ENCODE data around the gene JARID2.

JARID2 gene

GRCh38 chr6:15477746-15478145 lies 231.9 kb downstream of the JARID2 start:
- H3K9me3 ChIP-seq (ENCODE audit: control insufficient read depth, insufficient read depth, low read length): no peaks in the 10 kb centered on the region
- peaks cover 22% of the 10 kb centered on the region for H3K36me3 ChIP-seq (ENCODE audit: insufficient read depth, low read length)
- H3K4me1 ChIP-seq (ENCODE audit: insufficient read depth, low read length): peaks cover 37% of the 10 kb centered on the region
- no peak overlapping the region for H3K9ac ChIP-seq (ENCODE audit: low read depth, low read length)

DNA sequence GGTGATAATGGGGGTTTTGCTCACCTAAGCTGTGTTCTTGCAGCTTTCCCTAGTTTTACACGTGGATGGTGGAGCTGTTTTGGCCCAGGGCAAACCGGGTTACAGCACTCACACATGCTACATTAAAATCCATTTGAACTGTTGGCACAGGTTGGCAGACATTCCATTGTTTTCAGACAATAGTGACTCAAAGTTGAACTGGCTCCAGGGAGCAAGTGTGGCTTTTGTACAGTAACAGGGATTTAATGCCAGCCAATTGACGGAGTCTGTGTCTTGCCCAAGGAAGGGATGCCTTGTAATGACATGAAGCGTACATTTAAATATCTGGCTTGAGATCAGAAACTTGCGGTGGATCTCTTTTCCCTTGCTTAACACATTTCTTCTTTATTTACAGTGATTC lies 233.9 kb downstream of the JARID2 start:
- Histone ChIP-seq H3K9ac (ENCODE audit: low read depth, low read length) (no peak overlapping the region), H3K4me1 (ENCODE audit: insufficient read depth, low read length) (peaks cover 46% of the 10 kb centered on the region), H3K36me3 (ENCODE audit: insufficient read depth, low read length) (peaks cover 13% of the 10 kb centered on the region), H3K9me3 (ENCODE audit: control insufficient read depth, insufficient read depth, low read length) (no peaks in the 10 kb centered on the region)

DNA sequence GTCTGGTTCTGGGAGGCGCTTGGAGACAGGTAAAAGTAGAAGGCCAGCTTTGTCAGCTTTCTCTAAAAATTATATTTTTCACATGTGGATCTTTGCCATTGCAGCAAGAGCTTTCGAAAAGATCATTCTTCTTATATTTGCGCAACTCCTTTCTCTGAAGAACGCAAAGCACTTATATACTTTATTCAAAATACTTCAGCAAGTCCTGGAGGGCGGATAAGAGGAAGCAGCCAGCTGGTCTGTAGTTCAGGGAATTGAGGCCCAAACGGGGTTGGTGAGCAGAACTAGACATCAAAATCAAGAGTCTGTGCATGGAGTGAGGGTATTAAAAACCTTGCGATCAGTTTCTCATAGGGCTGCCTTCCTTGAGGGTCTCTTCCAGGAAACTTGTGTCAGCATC lies 234.7 kb downstream of the JARID2 start:
- Histone ChIP-seq H3K4me1 (ENCODE audit: insufficient read depth, low read length) (peaks cover 48% of the 10 kb centered on the region), H3K9ac (ENCODE audit: low read depth, low read length) (no peak overlapping the region), H3K9me3 (ENCODE audit: control insufficient read depth, insufficient read depth, low read length) (no peaks in the 10 kb centered on the region), H3K36me3 (ENCODE audit: insufficient read depth, low read length) (peaks cover 6% of the 10 kb centered on the region; the same call in 1 of the 2 replicates)

- Histone ChIP-seq H3K36me3 (ENCODE audit: insufficient read depth, low read length) (peaks cover 7% of the 10 kb centered on the region), H3K4me1 (ENCODE audit: insufficient read depth, low read length) (peaks cover 53% of the 10 kb centered on the region), H3K9me3 (ENCODE audit: control insufficient read depth, insufficient read depth, low read length) (no peaks in the 10 kb centered on the region), H3K9ac (ENCODE audit: low read depth, low read length) (no peak overlapping the region)
Observed at GRCh38 chr6:15481390-15482291, 235.8 kb downstream of the JARID2 start.

DNA sequence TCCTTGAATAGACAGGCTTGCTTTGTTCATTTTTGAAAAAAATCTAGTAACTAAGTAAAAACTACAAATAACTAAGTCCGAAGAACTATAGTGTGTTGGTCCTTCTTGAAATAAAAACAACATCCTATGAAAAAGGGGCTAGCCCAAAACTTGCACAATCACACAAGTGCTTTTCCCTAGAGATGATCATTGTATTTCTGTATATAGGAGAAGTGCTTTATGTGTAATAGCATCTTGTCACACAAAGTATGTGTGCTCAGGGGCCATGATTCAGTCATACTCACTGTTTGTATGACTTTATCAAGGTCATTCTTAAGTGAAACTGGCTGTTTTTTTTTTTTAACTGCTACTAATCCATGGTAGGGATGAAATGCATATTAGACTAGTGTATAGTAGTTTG lies 237.2 kb downstream of the JARID2 start:
- no peak overlapping the region for H3K9ac ChIP-seq (ENCODE audit: low read depth, low read length)

GRCh38 chr6:15484140-15484539 lies 238.3 kb downstream of the JARID2 start:
- no peak overlapping the region for H3K9ac ChIP-seq (ENCODE audit: low read depth, low read length)
- no peaks in the 10 kb centered on the region for H3K9me3 ChIP-seq (ENCODE audit: control insufficient read depth, insufficient read depth, low read length)
- H3K36me3 ChIP-seq (ENCODE audit: insufficient read depth, low read length): peaks cover 26% of the 10 kb centered on the region
- peaks cover 47% of the 10 kb centered on the region for H3K4me1 ChIP-seq (ENCODE audit: insufficient read depth, low read length)

More for the DNA sequence above, 237.2 kb downstream of the JARID2 start:
- no peaks in the 10 kb centered on the region for H3K9me3 ChIP-seq (ENCODE audit: control insufficient read depth, insufficient read depth, low read length)
- H3K36me3 ChIP-seq (ENCODE audit: insufficient read depth, low read length): peaks cover 16% of the 10 kb centered on the region
- H3K4me1 ChIP-seq (ENCODE audit: insufficient read depth, low read length): peaks cover 45% of the 10 kb centered on the region

- H3K9me3 ChIP-seq (ENCODE audit: control insufficient read depth, insufficient read depth, low read length): no peaks in the 10 kb centered on the region
- H3K36me3 ChIP-seq (ENCODE audit: insufficient read depth, low read length): peaks cover 31% of the 10 kb centered on the region
- no peak overlapping the region for H3K9ac ChIP-seq (ENCODE audit: low read depth, low read length)
- peaks cover 45% of the 10 kb centered on the region for H3K4me1 ChIP-seq (ENCODE audit: insufficient read depth, low read length)
Observed at GRCh38 chr6:15484821-15485220, 239.0 kb downstream of the JARID2 start.

DNA sequence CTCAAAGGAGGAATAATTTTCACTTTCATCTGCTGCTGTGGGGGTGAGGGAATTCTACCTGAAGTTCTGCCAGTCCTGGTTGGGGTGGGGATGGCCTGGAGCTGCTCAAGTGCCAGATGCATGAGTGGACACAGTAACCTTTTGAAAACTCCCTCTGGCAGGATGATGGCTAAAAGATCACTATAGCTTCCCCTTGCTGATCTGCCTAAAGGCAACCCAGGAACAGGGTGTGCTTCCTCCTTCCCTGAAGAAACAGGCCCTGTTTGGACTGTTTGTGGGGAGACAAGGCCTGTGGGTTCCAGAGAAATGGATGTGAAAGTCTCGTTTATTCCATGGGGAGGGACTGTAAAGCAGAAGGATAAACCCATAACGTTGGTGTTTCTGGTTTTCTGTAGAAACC lies 240.1 kb downstream of the JARID2 start:
- Histone ChIP-seq H3K36me3 (ENCODE audit: insufficient read depth, low read length) (peaks cover 31% of the 10 kb centered on the region), H3K9ac (ENCODE audit: low read depth, low read length) (no peak overlapping the region), H3K4me1 (ENCODE audit: insufficient read depth, low read length) (peaks cover 46% of the 10 kb centered on the region), H3K9me3 (ENCODE audit: control insufficient read depth, insufficient read depth, low read length) (no peaks in the 10 kb centered on the region)

GRCh38 chr6:15487262-15487661 lies 241.4 kb downstream of the JARID2 start:
- no peaks in the 10 kb centered on the region for H3K9me3 ChIP-seq (ENCODE audit: control insufficient read depth, insufficient read depth, low read length)
- peaks cover 53% of the 10 kb centered on the region for H3K4me1 ChIP-seq (ENCODE audit: insufficient read depth, low read length)
- peaks cover 34% of the 10 kb centered on the region for H3K36me3 ChIP-seq (ENCODE audit: insufficient read depth, low read length)
- H3K9ac ChIP-seq (ENCODE audit: low read depth, low read length): no peak overlapping the region

DNA sequence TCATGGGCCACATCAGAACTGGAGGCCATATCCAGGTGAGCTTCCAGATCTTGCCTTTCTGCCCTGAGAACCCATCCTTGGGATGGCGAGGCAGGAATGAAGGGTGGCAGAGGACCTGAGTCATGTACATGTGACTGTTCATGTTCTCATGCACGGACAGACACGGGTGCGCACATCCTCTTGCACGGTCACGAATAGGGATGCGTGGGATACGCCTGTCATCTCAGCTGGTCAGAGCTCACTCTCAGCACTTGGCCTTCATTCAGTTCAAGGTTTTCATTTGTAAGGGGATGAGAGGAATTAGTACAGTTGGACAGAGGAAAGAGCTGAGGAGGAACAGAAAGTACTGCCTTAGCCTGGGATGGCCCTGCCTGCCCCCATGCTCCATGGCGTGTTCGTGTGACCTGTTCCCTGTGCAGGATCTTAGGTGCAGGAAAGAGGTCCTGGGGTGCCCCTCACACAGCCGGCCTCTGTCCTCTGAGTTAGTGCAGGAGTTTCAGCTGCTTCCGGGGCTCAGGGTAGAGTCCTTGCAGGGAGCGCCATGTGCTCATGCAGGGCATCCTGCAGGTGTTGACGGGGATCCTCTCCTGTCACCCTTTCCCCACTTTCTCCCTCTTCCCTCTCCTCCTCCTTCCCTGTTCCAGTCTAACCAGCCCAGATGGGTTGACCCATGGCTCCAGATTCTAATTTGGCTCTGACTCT lies 243.5 kb downstream of the JARID2 start:
- H3K9me3 ChIP-seq (ENCODE audit: control insufficient read depth, insufficient read depth, low read length): no peaks in the 10 kb centered on the region
- no peak overlapping the region for H3K9ac ChIP-seq (ENCODE audit: low read depth, low read length)
- peaks cover 38% of the 10 kb centered on the region for H3K36me3 ChIP-seq (ENCODE audit: insufficient read depth, low read length)
- H3K4me1 ChIP-seq (ENCODE audit: insufficient read depth, low read length): peaks cover 61% of the 10 kb centered on the region

GRCh38 chr6:15490242-15491100 lies 244.6 kb downstream of the JARID2 start:
- peaks cover 55% of the 10 kb centered on the region for H3K4me1 ChIP-seq (ENCODE audit: insufficient read depth, low read length)
- H3K36me3 ChIP-seq (ENCODE audit: insufficient read depth, low read length): peaks cover 39% of the 10 kb centered on the region

DNA sequence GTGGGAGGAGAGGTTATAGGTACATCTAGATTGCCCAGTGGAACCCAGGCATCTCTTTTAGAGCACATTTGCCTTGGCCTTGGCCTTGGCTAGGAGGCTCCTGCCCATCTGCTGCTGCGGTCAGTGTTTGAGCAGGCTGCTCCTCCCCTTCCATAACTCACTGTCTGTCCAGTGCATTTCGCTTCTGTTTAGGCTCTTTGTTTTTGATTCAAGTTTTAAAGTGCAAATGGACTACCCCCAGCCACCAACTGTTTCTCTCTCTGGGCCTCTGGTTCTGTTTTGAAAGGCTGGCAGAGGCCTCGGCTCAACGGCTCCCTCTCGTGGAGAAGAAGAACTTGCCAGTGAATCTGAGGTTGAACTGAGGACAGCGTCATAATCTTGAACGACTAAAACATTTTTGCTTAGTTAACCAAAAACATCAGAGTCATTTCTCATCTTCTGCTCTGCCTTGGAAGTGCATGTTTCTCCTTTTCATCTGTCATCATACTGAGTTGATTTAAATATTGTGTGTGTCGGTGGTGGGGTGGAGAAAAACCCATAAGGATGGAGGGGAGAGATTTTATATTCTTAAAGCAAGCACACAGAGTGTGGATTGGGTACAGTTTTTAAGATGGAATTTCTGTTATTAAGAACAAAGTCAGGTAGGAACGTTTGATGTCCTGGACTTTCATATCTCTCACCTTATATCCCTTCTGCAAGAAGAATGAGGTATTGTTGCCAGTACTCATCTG lies 245.6 kb downstream of the JARID2 start:
- peaks cover 47% of the 10 kb centered on the region for H3K4me1 ChIP-seq (ENCODE audit: insufficient read depth, low read length)
- H3K36me3 ChIP-seq (ENCODE audit: insufficient read depth, low read length): peaks cover 47% of the 10 kb centered on the region
- no peak overlapping the region for H3K9ac ChIP-seq (ENCODE audit: low read depth, low read length)
- H3K9me3 ChIP-seq (ENCODE audit: control insufficient read depth, insufficient read depth, low read length): no peaks in the 10 kb centered on the region

More at GRCh38 chr6:15490242-15491100, 244.6 kb downstream of the JARID2 start:
- Histone ChIP-seq H3K9me3 (ENCODE audit: control insufficient read depth, insufficient read depth, low read length) (no peaks in the 10 kb centered on the region), H3K9ac (ENCODE audit: low read depth, low read length) (no peak overlapping the region)

- Histone ChIP-seq H3K36me3 (ENCODE audit: insufficient read depth, low read length) (peaks cover 46% of the 10 kb centered on the region), H3K9me3 (ENCODE audit: control insufficient read depth, insufficient read depth, low read length) (no peaks in the 10 kb centered on the region), H3K4me1 (ENCODE audit: insufficient read depth, low read length) (peaks cover 45% of the 10 kb centered on the region), H3K9ac (ENCODE audit: low read depth, low read length) (no peak overlapping the region)
Observed at GRCh38 chr6:15491986-15492269, 246.1 kb downstream of the JARID2 start.

All from ES-I3 (cell line).